MM.1S (cell line): Measurements from ENCODE around the gene KCNQ1.
A peak's percentile ranks its signal among the peaks of the same experiment; 100 is the strongest.

Experiments used
- DNase-seq: peaks from one replicate; pipeline ENCODE4 v3.0.0-alpha.2; 2015
- H2AFZ ChIP-seq: fragments of 300-600 bp; sonication (generic); 2 replicates; pipeline ENCODE4 v1.6.0; 2016; ENCODE audit warnings: antibody characterized with exemption, low read length
- H3F3A ChIP-seq: fragments of 300-600 bp; sonication (generic); 2 replicates; pipeline ENCODE4 v1.6.1; 2016; ENCODE audit warnings: mild to moderate bottlenecking, antibody characterized with exemption, low read length, moderate library complexity, mixed read lengths; ENCODE audit not compliant: insufficient read depth
- H3K27ac ChIP-seq: fragments of 300-600 bp; sonication (generic); 2 replicates; pipeline ENCODE4 v1.5.1; 2016; ENCODE audit warnings: mild to moderate bottlenecking, low read length
- H3K27me3 ChIP-seq: fragments of 300-600 bp; sonication (generic); replicated peaks from 2 replicates; pipeline ENCODE4 v1.6.0; 2016; ENCODE audit warnings: low read length; ENCODE audit not compliant: insufficient read depth
- H3K36me3 ChIP-seq: fragments of 300-600 bp; sonication (generic); replicated peaks from 2 replicates; pipeline ENCODE4 v1.6.1; 2016; ENCODE audit warnings: mild to moderate bottlenecking, low read length, mixed read lengths; ENCODE audit not compliant: insufficient read depth
- H3K4me1 ChIP-seq: fragments of 300-600 bp; sonication (generic); 2 replicates; pipeline ENCODE4 v1.6.1; 2016; ENCODE audit warnings: low read length, mixed read lengths
- H3K4me2 ChIP-seq: fragments of 300-600 bp; sonication (generic); 2 replicates; pipeline ENCODE4 v1.6.0; 2016; ENCODE audit warnings: low read depth, low read length
- H3K4me3 ChIP-seq: fragments of 300-600 bp; sonication (generic); 2 replicates; pipeline ENCODE4 v1.5.1; 2016; ENCODE audit warnings: low read length, mixed read lengths
- H3K79me2 ChIP-seq: fragments of 300-600 bp; sonication (generic); 2 replicates; pipeline ENCODE4 v1.6.1; 2016; ENCODE audit warnings: mixed run types, low read length, mixed read lengths
- H3K9ac ChIP-seq: fragments of 300-600 bp; sonication (generic); 2 replicates; pipeline ENCODE4 v1.6.1; 2016; ENCODE audit warnings: low read length, mixed read lengths
- H3K9me2 ChIP-seq: fragments of 300-600 bp; sonication (generic); replicated peaks from 2 replicates; pipeline ENCODE4 v1.6.1; 2016; ENCODE audit warnings: mild to moderate bottlenecking, low read length, mixed read lengths; ENCODE audit not compliant: insufficient read depth
- H3K9me3 ChIP-seq: fragments of 300-600 bp; sonication (generic); replicated peaks from 2 replicates; pipeline ENCODE4 v1.6.1; 2016; ENCODE audit warnings: mild to moderate bottlenecking, low read length, mixed read lengths; ENCODE audit not compliant: insufficient read depth
- H4K20me1 ChIP-seq: fragments of 300-600 bp; sonication (generic); 2 replicates; pipeline ENCODE4 v1.6.1; 2016; ENCODE audit warnings: mild to moderate bottlenecking, low read length, moderate library complexity, mixed read lengths; ENCODE audit not compliant: insufficient read depth
- CTCF ChIP-seq: fragments of 300-600 bp; sonication (generic); IDR thresholded peaks from 2 replicates; pipeline ENCODE4 v1.5.1; 2016; ENCODE audit warnings: antibody characterized with exemption, low read length, mixed read lengths
- EZH2 ChIP-seq: fragments of 300-600 bp; sonication (generic); optimal IDR thresholded peaks from 2 replicates; pipeline ENCODE3; 2017; ENCODE audit warnings: low read depth, mild to moderate bottlenecking, antibody characterized with exemption, low read length, mixed read lengths
- EZH2phosphoT487 ChIP-seq: fragments of 300-600 bp; sonication (generic); IDR thresholded peaks from 2 replicates; pipeline ENCODE4 v1.6.1; 2018; ENCODE audit warnings: antibody characterized with exemption, low read length

The KCNQ1 gene

DNA sequence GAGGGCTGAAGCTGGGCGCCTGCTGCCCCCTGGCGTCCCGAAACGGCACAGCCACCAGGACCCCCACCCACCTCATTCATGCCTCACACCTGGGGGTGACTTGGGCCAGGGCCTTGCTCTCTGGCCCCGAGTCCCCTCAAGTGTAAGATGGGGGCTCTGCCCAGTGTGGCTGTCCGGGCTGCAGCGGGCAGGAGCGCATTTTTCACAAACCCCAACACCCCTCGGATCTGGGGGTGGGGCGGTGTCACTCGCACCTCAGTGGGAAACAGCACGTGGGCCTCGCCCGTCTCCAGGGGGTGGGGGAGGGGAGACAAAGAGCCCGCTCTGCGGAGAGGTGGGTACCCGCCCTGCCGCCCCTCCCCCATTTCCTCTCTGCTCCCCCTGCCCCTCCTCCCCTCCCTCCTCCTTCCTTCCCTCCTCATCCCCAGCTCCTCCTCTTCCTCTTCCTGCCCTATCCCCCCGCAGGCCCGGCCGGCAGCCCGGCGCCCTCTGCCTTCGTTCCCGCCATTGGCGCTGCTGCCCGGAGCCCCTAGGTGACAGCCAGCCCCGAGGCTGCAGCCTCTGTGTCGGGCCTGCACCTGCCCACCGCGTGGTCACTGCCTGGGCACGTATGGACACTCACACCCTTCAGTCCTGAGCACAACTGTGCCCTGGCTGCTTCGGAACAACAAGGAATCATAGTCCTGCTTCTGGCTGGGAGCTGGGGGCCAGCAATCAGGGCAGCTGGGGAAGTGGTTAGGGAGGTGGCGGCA, 447.6 kb downstream of the KCNQ1 start:
- Histone ChIP-seq H3K9me2 (no peaks in the 10 kb centered on the region), H2AFZ (peak overlapping the region; percentile 77), H3K9me3 (no peaks in the 10 kb centered on the region), H3K36me3 (no peaks in the 10 kb centered on the region), H3K4me3 (peak overlapping the region; percentile 49), H3K27me3 (peaks cover 6% of the 10 kb centered on the region; the same call in 1 of the 2 replicates), H3F3A (no peaks in the 10 kb centered on the region), H3K4me1 (0 out of 2 replicates have a peak, but pooled peaks cover 3% of the 10 kb centered on the region), H3K27ac (peak overlapping the region; percentile 8; the same call in 1 of the 2 replicates), H3K9ac (peak overlapping the region; percentile 34), H3K79me2 (no peaks in the 10 kb centered on the region), H4K20me1 (no peaks in the 10 kb centered on the region), H3K4me2 (peak overlapping the region; percentile 94)
- peak; percentile 53 for DNase-seq
- TF ChIP-seq CTCF = peak; percentile 86
- TF ChIP-seq EZH2phosphoT487 = no peak
- no peak for TF ChIP-seq EZH2

- H3K79me2 ChIP-seq = no peaks in the 10 kb centered on the region
- no peaks in the 10 kb centered on the region for H3K36me3 ChIP-seq
- no peaks in the 10 kb centered on the region for H3F3A ChIP-seq
- peak overlapping the region; percentile 94; the same call in 1 of the 2 replicates for H3K4me2 ChIP-seq
- H3K27ac ChIP-seq = peak overlapping the region; percentile 8; the same call in 1 of the 2 replicates
- H3K4me1 ChIP-seq = peaks cover 5% of the 10 kb centered on the region; the same call in 1 of the 2 replicates
- H3K4me3 ChIP-seq = peak overlapping the region; percentile 49
- TF ChIP-seq CTCF = peak; percentile 42
- TF ChIP-seq EZH2 = no peak
- H2AFZ ChIP-seq = peak overlapping the region; percentile 77; the same call in 1 of the 2 replicates
- peak overlapping the region; percentile 34 for H3K9ac ChIP-seq
- H3K9me2 ChIP-seq = no peaks in the 10 kb centered on the region
- no peaks in the 10 kb centered on the region for H3K9me3 ChIP-seq
- peak; percentile 37 for DNase-seq
- no peaks in the 10 kb centered on the region for H3K27me3 ChIP-seq
- H4K20me1 ChIP-seq = no peaks in the 10 kb centered on the region
Observed at GRCh38 chr11:2892967-2893528, 448.2 kb downstream of the KCNQ1 start.

- Histone ChIP-seq H3K4me3 (no peak overlapping the region), H3K9me2 (no peaks in the 10 kb centered on the region), H2AFZ (no peak overlapping the region), H3K79me2 (no peaks in the 10 kb centered on the region), H3K9me3 (no peaks in the 10 kb centered on the region), H3K4me1 (peaks cover 14% of the 10 kb centered on the region), H3F3A (no peaks in the 10 kb centered on the region), H3K27me3 (no peaks in the 10 kb centered on the region), H3K9ac (no peak overlapping the region), H3K4me2 (no peak overlapping the region), H4K20me1 (no peaks in the 10 kb centered on the region), H3K36me3 (no peaks in the 10 kb centered on the region), H3K27ac (no peak overlapping the region)
- no peak for TF ChIP-seq CTCF
- no peak for TF ChIP-seq EZH2
- TF ChIP-seq EZH2phosphoT487 = no peak
- DNase-seq = no peak
Observed at GRCh38 chr11:2893935-2894334, 449.1 kb downstream of the KCNQ1 start.
